Adrenal gland (tissue), 12 donors: ENCODE data around the gene DNAJB8. TPM values are rescaled to one million over a fixed set of nuclear protein-coding genes. Genes with fewer than 3 reads are reported as not detected.

Source experiments
- DNase-seq, 7 donors: peaks; one replicate each; pipeline ENCODE4 v3.0.0-alpha.2; 2019 to 2020
- H3K27ac ChIP-seq, 5 donors: fragments of 200-600 bp; sonication (generic) in 4 of 5; 1 replicate in 3 of 5; 2 replicates in 2 of 5; pipeline versions ENCODE4 v1.5.1 to v1.8.0; 2016 to 2020; ENCODE audit warnings: mild to moderate bottlenecking in 1 of 5
- H3K27me3 ChIP-seq: fragments of 200-600 bp; 2 replicates; pipeline ENCODE4 v1.8.0; 2021
- H3K36me3 ChIP-seq, 2 donors: fragments of 200-600 bp; replicated peaks in 1 of 2; 1 replicate in 1 of 2; 2 replicates in 1 of 2; pipeline versions ENCODE4 v1.5.1 to v1.8.0; 2018 to 2022
- H3K4me1 ChIP-seq, 2 donors: fragments of 200-600 bp; replicated peaks in 1 of 2; 1 replicate in 1 of 2; 2 replicates in 1 of 2; pipeline versions ENCODE4 v1.5.1 to v1.8.0; 2018 to 2021
- H3K4me3 ChIP-seq, 4 donors: fragments of 200-600 bp; sonication (generic) in 3 of 4; one replicate each; pipeline ENCODE4 v1.5.1; 2016 to 2018
- H3K9me3 ChIP-seq, 3 donors: fragments of 200-600 bp; sonication (generic) in 1 of 3; replicated peaks in 1 of 3; 1 replicate in 2 of 3; 2 replicates in 1 of 3; pipeline versions ENCODE4 v1.5.1 to v1.8.0; 2016 to 2021
- CTCF ChIP-seq, 6 experiments: fragments of 450-650 bp in 4 of 6; fragments of 200-600 bp in 2 of 6; sonication (generic) in 1 of 6; IDR thresholded peaks; 1 replicate in 5 of 6; 2 replicates in 1 of 6; pipeline versions ENCODE4 v1.5.1 to v1.8.0; 2016 to 2021; ENCODE audit warnings: antibody characterized with exemption in 6 of 6, mild to moderate bottlenecking in 2 of 6, moderate library complexity in 1 of 6
- POLR2A ChIP-seq, 2 donors: fragments of 450-650 bp; IDR thresholded peaks; one replicate each; pipeline ENCODE4 v1.6.1; 2017; ENCODE audit warnings: antibody characterized with exemption in 2 of 2, mild to moderate bottlenecking in 2 of 2, moderate library complexity in 1 of 2
- WGBS, 4 donors: extraction: QIAGEN DNeasy Blood & Tissue Kit in 2 of 4; methylation state at CpG; one replicate each; pipeline versions ENCODE4 v1.1.5 to v1.1.7; 2013 to 2017; 5-methylcytosine and 5-hydroxymethylcytosine counted together
- intact Hi-C, 2 donors: fragments of 100-400 bp; cut with DNase I; formaldehyde crosslinking; loops; one replicate each; pipeline versions ENCODE4 v1.14.1 to v1.15.0; 2022 to 2023
- polyA plus RNA-seq, 3 donors: library from polyadenylated mRNA; stranded (reverse); fragments of 200-250 nt in 2 of 3; fragments of 350-450 nt in 1 of 3; fragmentation: Illumina TruSeq in 1 of 3; extraction: RNeasy Lipid Tissue Mini Kit (QIAGEN cat#74804) in 1 of 3; gene quantifications; one replicate each; pipeline ENCODE4 v1.2.3, GENCODE V29; 2013 to 2014
- total RNA-seq, 9 donors: library from RNA; depleted of rRNA in 4 of 9; stranded (reverse); fragments of >200 nt in 4 of 9; fragments of 120-200 nt in 1 of 9; fragmentation: NEBNext Ultra II Directional in 1 of 9; extraction: Animal tissue kit (Norgen Biotek cat#: 25700) in 1 of 9; gene quantifications; one replicate each; pipeline versions ENCODE4 v1.1.0 to v1.2.4, GENCODE V29; 2013 to 2023
- donor health status: healthy with polysubstance abuse.
- donor health status: Bipolar disorder and iron deficiency.
- donor health status: DM: yes; HTN: yes; CAD: no.
- donor health status: DM: no; HTN: no; CAD: no.
- donor health status: DM: no; HTN: no; CAD: no.
- donor health status: DM: yes; HTN: yes; CAD: no.

Gene DNAJB8
- total and polyA plus RNA-seq, 12 donors, result not detected

- Histone ChIP-seq H3K36me3 (no peaks in the 10 kb centered on the region), H3K27me3 (no peaks in the 10 kb centered on the region), H3K27ac (no peak overlapping the region), H3K4me1 (no peaks in the 10 kb centered on the region), H3K9me3 (no peaks in the 10 kb centered on the region), H3K4me3 (no peak overlapping the region)
- no peak for DNase-seq
- no peak for TF ChIP-seq POLR2A (IDR thresholded peaks at IDR 0.05)
- TF ChIP-seq CTCF (IDR thresholded peaks at IDR 0.05), result no peak
- intact Hi-C loops, result no loop called here
- 57 to 70% (median 61%) methylated on average over 6 of the region's 6 CpGs for WGBS, 4 donors
These were observed 18.2 kb downstream of the DNAJB8 start for GRCh38 chr3:128448491-128448890.

GRCh38 chr3:128447561-128448013 lies 19.1 kb downstream of the DNAJB8 start:
- 91 to 97% (median 91%) methylated on average over 3 of the region's 3 CpGs for WGBS, 4 donors
- no peak overlapping the region for H3K27ac ChIP-seq
- intact Hi-C loops, result no loop called here
- TF ChIP-seq CTCF (IDR thresholded peaks at IDR 0.05) (no peak), POLR2A (IDR thresholded peaks at IDR 0.05) (no peak)
- no peak overlapping the region for H3K4me3 ChIP-seq
- H3K36me3 ChIP-seq, result no peaks in the 10 kb centered on the region
- no peaks in the 10 kb centered on the region for H3K9me3 ChIP-seq
- no peak for DNase-seq
- no peaks in the 10 kb centered on the region for H3K4me1 ChIP-seq
- H3K27me3 ChIP-seq, result no peaks in the 10 kb centered on the region

- intact Hi-C loops, result no loop called here
- 69 to 100% (median 83%) methylated on average over 1 of the region's 1 CpG for WGBS, 4 donors
- H3K27me3 ChIP-seq, result no peaks in the 10 kb centered on the region
- no peak overlapping the region for H3K27ac ChIP-seq
- no peak for TF ChIP-seq POLR2A (IDR thresholded peaks at IDR 0.05)
- no peak for TF ChIP-seq CTCF (IDR thresholded peaks at IDR 0.05)
- no peaks in the 10 kb centered on the region for H3K9me3 ChIP-seq
- no peak overlapping the region for H3K4me3 ChIP-seq
- H3K4me1 ChIP-seq, result no peaks in the 10 kb centered on the region
- no peaks in the 10 kb centered on the region for H3K36me3 ChIP-seq
- no peak for DNase-seq
These were observed 19.9 kb downstream of the DNAJB8 start for GRCh38 chr3:128446821-128447220.

GRCh38 chr3:128445357-128445756 lies 21.3 kb downstream of the DNAJB8 start:
- Histone ChIP-seq H3K27me3 (no peaks in the 10 kb centered on the region), H3K9me3 (no peaks in the 10 kb centered on the region), H3K27ac (no peak overlapping the region), H3K4me3 (no peak overlapping the region), H3K4me1 (no peaks in the 10 kb centered on the region), H3K36me3 (no peaks in the 10 kb centered on the region)
- WGBS, 4 donors, result 84 to 100% (median 100%) methylated on average over 1 of the region's 1 CpG
- intact Hi-C loops, result no loop called here
- TF ChIP-seq CTCF (IDR thresholded peaks at IDR 0.05) (no peak), POLR2A (IDR thresholded peaks at IDR 0.05) (no peak)
- DNase-seq, result no peak
